BLaER1 treated with 17β-estradiol and CSF1 and Interleukin-3, amounts not matched to agents 10 nM and 100 nM (cell line): Measurements from ENCODE around the gene NBPF4.
"Not testable (repeated sequence)": the region's sequence is repeated elsewhere in the genome, so short reads cannot be mapped to it uniquely, and the experiment has no call there.

Experiments used
- H3K27ac ChIP-seq, 11 experiments: shearing (Covaris generic); formaldehyde crosslinking; 2 replicates each; pipeline ENCODE4 v1.8.1; 2022
- H3K27me3 ChIP-seq, 11 experiments: shearing (Covaris generic); formaldehyde crosslinking; 2 replicates each; pipeline ENCODE4 v1.8.1; 2022
- H3K36me3 ChIP-seq, 11 experiments: shearing (Covaris generic); formaldehyde crosslinking; 2 replicates each; pipeline ENCODE4 v1.8.1; 2022
- H3K4me1 ChIP-seq, 10 experiments: shearing (Covaris generic); formaldehyde crosslinking; 2 replicates each; pipeline ENCODE4 v1.8.1; 2022
- H3K4me2 ChIP-seq, 11 experiments: shearing (Covaris generic); formaldehyde crosslinking; 2 replicates each; pipeline ENCODE4 v1.8.1; 2022
- H3K4me3 ChIP-seq, 10 experiments: shearing (Covaris generic); formaldehyde crosslinking; 2 replicates each; pipeline ENCODE4 v1.8.1; 2022
- H3K9ac ChIP-seq, 11 experiments: shearing (Covaris generic); formaldehyde crosslinking; 2 replicates each; pipeline ENCODE4 v1.8.1; 2022
- H3K9me3 ChIP-seq, 11 experiments: shearing (Covaris generic); formaldehyde crosslinking; replicated peaks in 1 of 11; 2 replicates each; pipeline ENCODE4 v1.8.1; 2022
- H4K20me1 ChIP-seq, 11 experiments: shearing (Covaris generic); formaldehyde crosslinking; 2 replicates each; pipeline ENCODE4 v1.8.1; 2022
- Cebpa-rat ChIP-seq, 11 experiments: shearing (Covaris generic); IDR thresholded peaks; 2 replicates each; pipeline ENCODE4 v1.8.1; 2022

Gene NBPF4

DNA sequence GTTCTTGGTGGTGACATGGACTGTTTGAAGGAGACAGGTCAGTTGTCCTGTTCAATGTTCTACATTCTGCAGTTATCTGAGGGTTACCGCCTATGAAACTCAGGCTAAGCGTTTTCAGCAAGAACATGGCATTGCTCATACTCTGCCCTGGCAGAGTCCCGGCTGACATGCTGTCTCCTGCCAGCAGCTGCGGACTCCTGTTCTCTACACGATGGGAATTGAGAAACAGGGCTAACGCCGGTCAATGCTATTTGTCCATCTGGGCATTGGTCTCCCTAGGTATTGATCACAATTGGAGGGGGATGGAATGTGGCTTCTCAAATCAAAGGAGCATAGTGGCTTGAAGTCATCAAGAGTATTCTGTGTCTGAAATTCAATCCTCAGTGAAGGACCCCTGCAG, 20.6 kb downstream of the NBPF4 start:
- H3K27me3 ChIP-seq, H3K9me3 ChIP-seq, H3K36me3 ChIP-seq, H4K20me1 ChIP-seq, H3K4me1 ChIP-seq, H3K4me2 ChIP-seq, H3K9ac ChIP-seq, H3K27ac ChIP-seq, H3K4me3 ChIP-seq: not testable (repeated sequence)

DNA sequence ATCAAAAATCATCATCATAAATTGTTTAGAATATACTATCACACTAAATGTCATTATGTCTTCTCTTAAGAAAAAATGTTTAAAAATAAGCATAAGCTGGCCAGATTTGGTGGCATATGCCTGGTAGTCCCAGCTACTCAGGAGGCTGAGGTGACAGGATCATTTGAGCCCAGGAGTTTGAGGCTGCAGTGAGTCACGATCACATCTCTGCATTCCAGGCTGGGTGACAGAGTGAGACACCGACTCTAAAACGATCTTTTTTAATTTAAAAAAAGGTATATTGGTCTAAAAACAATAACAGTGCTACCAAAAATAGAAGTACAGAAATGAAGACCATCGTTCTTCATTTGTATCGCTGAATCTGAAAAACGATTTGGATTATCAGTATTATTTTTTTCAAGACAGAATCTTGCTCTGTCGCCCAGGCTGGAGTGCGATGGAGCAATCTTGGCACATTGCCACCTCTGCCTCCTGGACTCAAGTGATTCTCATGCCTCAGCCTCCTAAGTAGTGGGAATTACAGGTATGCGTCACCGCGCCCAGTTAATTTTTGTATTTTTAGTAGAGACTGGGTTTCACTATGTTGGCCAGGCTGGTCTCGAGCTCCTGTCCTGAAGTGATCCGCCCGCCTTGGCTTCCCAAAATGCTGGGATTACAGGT, 26.2 kb downstream of the NBPF4 start:
- H3K4me1 ChIP-seq = peaks cover 0 to 12% (median 2%) of the 10 kb centered on the region in 10 experiments; a peak in 5 of 20 replicates
- not testable (repeated sequence) for H3K9ac ChIP-seq, H4K20me1 ChIP-seq, H3K36me3 ChIP-seq, H3K27ac ChIP-seq, H3K9me3 ChIP-seq, H3K4me2 ChIP-seq, H3K27me3 ChIP-seq, H3K4me3 ChIP-seq

DNA sequence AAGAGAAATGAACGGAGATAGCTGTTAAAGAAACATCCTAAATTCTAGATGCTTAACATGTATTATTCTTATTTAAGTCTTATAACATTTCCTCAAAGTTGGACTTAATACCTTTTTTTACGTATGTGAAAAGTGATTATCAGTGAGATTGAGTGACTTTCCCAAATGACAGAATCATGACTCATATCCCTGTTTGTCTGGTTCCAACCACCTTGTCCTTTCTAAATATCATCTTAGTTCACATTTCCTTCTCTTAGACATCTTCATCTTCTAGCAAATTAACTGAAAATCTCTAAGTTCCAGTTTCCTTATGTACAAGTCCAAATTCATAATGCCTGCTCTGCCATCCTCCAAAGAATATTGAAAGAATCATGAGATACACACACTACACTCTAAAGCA, 26.9 kb downstream of the NBPF4 start:
- H3K4me3 ChIP-seq, H3K9me3 ChIP-seq, H3K9ac ChIP-seq, H3K27me3 ChIP-seq, H3K36me3 ChIP-seq, H3K27ac ChIP-seq, H4K20me1 ChIP-seq, H3K4me2 ChIP-seq: not testable (repeated sequence)
- peaks cover 0 to 12% (median 2%) of the 10 kb centered on the region in 10 experiments; a peak in 5 of 20 replicates for H3K4me1 ChIP-seq

DNA sequence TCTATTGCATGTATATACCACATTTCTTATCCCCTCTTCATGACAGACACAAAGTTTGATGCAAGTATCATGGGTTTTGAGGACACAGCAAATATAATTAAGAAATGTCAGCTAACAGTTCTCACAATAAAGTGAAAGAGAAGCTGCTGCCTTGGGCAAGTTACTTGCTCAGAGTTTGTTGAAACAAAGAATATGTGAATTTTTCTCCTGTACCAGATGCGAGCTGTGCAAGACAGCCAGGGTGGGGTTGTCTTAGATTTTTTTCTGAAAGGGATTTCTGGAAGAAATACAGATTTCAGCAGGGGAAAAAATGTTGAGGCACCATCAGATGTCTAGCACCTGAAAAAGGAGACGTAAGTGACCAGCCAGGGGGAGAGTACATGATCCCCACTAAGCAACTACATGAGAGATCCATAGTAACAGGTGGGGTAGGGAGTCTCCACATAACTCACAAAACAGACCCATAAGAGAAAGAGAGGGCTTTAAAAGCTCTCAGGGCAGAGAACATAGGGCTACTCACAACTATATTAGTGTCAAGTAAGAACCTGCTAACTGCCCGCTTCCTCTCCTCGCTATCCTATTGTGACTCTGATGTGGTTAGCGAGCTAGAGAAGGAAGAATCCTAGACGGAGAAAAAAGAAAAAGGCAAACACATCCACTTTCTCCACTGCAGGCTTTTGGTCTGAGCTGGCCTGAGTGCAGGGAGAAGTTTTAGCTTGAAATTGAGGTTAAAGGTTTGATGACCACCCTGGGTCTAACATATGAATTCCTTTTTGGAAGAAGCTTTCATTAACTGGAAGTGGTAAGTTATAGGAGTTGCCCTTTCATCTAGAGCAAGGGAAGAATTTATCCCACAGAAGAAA, 27.6 kb downstream of the NBPF4 start:
- Histone ChIP-seq H3K4me1 (peaks cover 0 to 12% (median 2%) of the 10 kb centered on the region in 10 experiments; a peak in 5 of 20 replicates), H3K4me2 (peak overlapping the region in 4 of 11 experiments; percentile 20 to 44 (median 32); a peak in 3 of 22 replicates)
- not testable (repeated sequence) for H3K9me3 ChIP-seq, H3K9ac ChIP-seq, H4K20me1 ChIP-seq, H3K36me3 ChIP-seq, H3K27ac ChIP-seq, H3K27me3 ChIP-seq, H3K4me3 ChIP-seq

DNA sequence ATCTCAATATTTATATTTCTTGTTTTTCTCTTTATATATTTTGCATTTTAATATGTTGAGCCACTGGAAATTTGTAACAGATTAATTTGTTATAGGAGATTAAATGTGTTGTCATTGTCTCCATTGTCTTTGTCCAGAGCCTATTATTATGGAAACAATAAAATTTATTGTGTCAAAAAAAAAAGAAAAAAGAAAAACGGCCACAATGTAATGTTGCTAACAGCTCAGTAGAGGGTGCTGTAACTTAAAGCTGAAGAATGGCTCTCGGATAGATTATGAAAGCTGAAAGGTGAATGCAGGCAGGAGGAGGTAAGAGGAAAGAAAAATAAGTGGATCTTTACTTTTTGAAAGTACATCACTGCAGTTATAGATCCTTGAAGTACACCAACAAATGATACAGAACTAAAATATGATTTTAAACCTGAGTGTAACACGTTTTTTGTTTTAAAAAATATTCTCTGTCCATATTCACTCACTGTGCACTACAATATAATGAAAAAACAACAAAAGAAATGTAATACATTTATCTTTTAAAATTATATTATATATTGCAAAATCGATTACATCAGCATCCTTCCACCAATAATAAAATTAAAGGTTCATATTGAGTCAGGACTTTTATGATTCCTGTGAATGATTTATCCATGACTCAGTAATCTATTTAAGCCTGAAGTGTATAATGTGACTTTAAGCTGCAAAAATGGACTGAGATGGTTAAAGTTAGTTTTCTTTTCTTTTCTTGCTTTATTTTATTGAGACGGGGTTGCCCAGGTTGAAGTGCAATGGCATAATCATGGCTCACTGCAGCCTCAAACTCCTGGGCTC, 29.0 kb downstream of the NBPF4 start:
- not testable (repeated sequence) for H3K27me3 ChIP-seq, H3K4me3 ChIP-seq, H3K9me3 ChIP-seq, H3K9ac ChIP-seq, H3K27ac ChIP-seq, H3K36me3 ChIP-seq, H3K4me2 ChIP-seq, H4K20me1 ChIP-seq
- peaks cover 0 to 18% (median 7%) of the 10 kb centered on the region in 10 experiments; a peak in 15 of 20 replicates for H3K4me1 ChIP-seq

DNA sequence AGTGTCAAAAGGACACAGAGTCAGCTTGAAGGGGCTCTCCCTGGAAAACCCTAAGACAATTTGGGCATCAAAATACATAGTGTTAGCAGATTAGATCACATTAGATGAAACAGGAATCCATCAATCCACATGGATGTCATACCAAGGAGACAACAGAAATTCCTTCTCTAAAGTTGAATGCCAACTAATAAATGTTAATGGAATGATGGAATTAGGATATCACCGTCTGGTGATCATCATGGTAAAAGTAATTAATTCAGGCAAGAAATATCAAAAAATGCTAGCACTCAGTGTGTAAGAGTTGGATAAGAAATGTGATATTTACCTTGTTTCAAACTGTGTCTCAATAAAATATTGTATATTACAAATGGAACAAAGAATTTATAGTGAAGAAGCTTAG, 32.9 kb downstream of the NBPF4 start:
- no peaks in the 10 kb centered on the region for H3K36me3 ChIP-seq
- H3K4me3 ChIP-seq = no peak overlapping the region
- no peaks in the 10 kb centered on the region for H3K9me3 ChIP-seq
- no peak overlapping the region for H3K27ac ChIP-seq
- no peaks in the 10 kb centered on the region for H3K27me3 ChIP-seq
- peaks cover 0 to 19% (median 16%) of the 10 kb centered on the region in 10 experiments; a peak in 16 of 20 replicates for H3K4me1 ChIP-seq
- no peak overlapping the region for H3K9ac ChIP-seq
- no peak for TF ChIP-seq Cebpa-rat (IDR thresholded peaks at IDR 0.05)
- no peaks in the 10 kb centered on the region for H4K20me1 ChIP-seq
- H3K4me2 ChIP-seq = no peak overlapping the region

DNA sequence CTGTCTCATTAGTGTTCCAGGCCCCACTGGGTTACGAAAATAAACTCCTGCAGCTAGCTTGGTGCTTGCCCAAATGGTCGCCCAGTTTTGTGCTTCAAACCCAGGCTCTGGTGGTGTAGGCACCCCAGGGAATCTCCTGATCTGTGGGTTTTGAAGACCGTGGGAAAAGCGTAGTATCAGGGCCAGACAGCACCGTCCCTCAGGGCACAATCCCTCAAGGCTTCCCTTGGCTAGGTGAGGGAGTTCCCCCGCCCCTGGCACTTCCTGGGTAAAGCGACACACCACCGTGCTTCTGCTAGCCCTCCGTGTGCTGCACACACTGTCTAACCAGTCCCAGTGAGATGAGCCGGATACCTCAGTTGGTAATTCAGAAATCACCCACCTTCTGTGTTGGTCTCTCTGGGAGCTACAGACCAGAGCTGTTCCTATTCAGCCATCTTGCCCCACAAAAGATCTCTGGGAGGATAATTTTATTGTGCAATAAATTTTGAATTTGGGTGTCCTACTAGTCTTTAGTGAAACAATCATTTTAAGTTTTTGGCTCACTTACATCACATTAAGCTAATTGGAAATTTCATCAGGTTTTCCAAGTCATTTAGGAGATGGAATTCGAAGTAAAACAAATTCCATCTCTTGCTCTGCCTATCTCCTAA, 34.3 kb downstream of the NBPF4 start:
- no peaks in the 10 kb centered on the region for H4K20me1 ChIP-seq
- peaks cover 0 to 19% (median 16%) of the 10 kb centered on the region in 10 experiments; a peak in 16 of 20 replicates for H3K4me1 ChIP-seq
- peak in 4 of 11 experiments; percentile 18 to 64 (median 42); a peak in 2 of 22 replicates for TF ChIP-seq Cebpa-rat (IDR thresholded peaks at IDR 0.05)
- H3K9me3 ChIP-seq = peaks cover 3 to 6% (median 4%) of the 10 kb centered on the region in 11 experiments; a peak in 20 of 22 replicates
- no peak overlapping the region for H3K27ac ChIP-seq
- no peak overlapping the region for H3K4me3 ChIP-seq
- no peaks in the 10 kb centered on the region for H3K36me3 ChIP-seq
- peak overlapping the region; percentile 10 to 66 (median 43); a peak in 20 of 22 replicates for H3K4me2 ChIP-seq
- H3K27me3 ChIP-seq = no peaks in the 10 kb centered on the region
- no peak overlapping the region for H3K9ac ChIP-seq

DNA sequence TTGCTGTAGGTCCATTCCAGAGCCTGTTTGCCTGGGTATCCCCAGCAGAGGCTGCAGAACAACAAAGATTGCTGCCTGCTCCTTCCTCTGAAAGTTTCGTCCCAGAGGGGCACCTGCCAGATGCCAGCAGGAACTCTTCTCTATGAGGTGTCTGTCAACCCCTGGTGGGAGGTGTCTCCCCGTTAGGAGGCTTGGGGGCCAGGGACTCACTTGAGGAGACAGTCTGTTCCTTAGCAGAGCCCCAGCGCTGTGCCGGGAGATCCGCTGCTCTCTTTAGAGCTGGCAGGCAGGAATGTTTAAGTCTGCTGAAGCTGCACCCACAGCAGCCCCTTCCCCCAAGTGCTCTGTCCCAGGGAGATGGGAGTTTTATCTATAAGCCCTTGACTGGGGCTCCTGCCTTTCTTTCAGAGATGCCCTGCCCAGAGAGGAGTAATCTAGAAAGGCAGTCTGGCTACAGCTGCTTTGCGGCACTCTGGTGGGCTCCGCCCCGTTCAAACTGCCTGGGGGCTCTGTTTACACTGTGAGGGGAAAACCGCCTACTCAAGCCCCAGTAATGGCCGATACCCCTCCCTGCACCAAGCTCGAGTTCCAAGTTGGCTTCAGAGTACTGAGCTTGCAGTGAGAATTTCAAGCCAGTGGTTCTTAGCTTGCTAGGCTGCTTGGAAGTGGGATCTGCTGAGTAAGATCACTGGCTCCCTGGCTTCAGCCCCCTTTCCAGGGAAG, 35.0 kb downstream of the NBPF4 start:
- H3K9ac ChIP-seq = no peak overlapping the region

DNA sequence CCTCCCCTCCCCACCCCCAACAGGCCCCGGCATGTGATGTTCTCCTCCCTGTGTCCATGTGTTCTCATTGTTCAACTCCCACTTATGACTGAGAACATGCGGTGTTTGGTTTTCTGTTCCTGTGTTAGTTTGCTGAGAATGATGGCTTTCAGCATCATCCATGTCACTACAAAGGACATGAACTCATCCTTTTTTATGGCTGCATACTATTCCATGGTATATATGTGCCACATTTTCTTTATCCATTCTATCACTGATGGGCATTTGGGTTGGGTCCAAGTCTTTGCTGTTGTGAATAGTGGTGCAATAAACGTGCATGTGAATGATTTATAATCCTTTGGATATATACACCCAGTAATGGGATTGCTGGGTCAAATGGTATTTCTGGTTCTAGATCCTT, 40.3 kb downstream of the NBPF4 start:
- not testable (repeated sequence) for H3K27ac ChIP-seq, H3K4me2 ChIP-seq

More for the DNA sequence above, 35.0 kb downstream of the NBPF4 start:
- Histone ChIP-seq H4K20me1 (no peaks in the 10 kb centered on the region), H3K4me3 (no peak overlapping the region), H3K9me3 (peaks cover 5 to 12% (median 9%) of the 10 kb centered on the region in 11 experiments; a peak in 21 of 22 replicates), H3K36me3 (no peaks in the 10 kb centered on the region), H3K27me3 (no peaks in the 10 kb centered on the region), H3K27ac (no peak overlapping the region), H3K4me2 (peak overlapping the region; percentile 10 to 66 (median 43); a peak in 19 of 22 replicates), H3K4me1 (peaks cover 0 to 19% (median 16%) of the 10 kb centered on the region in 10 experiments; a peak in 16 of 20 replicates)
- TF ChIP-seq Cebpa-rat (IDR thresholded peaks at IDR 0.05) = no peak

More for the DNA sequence above, 40.3 kb downstream of the NBPF4 start:
- H4K20me1 ChIP-seq, H3K27me3 ChIP-seq, H3K36me3 ChIP-seq, H3K9ac ChIP-seq, H3K4me3 ChIP-seq: not testable (repeated sequence)
- Histone ChIP-seq H3K9me3 (peaks cover 5 to 14% (median 12%) of the 10 kb centered on the region in 11 experiments; a peak in 21 of 22 replicates), H3K4me1 (peaks cover 13 to 26% (median 17%) of the 10 kb centered on the region in 10 experiments)
